NCI-H526 treated with DMSO at 0.1 percent for 48 hours (cell line): Measurements from ENCODE around the gene TMEM80.
"Not testable (repeated sequence)": the region's sequence is repeated elsewhere in the genome, so short reads cannot be mapped to it uniquely, and the experiment has no call there.

Source experiments
- DNase-seq: peaks from one replicate; lab custom pipeline; 2025; lab: John Stamatoyannopoulos, UW

Gene TMEM80

DNA sequence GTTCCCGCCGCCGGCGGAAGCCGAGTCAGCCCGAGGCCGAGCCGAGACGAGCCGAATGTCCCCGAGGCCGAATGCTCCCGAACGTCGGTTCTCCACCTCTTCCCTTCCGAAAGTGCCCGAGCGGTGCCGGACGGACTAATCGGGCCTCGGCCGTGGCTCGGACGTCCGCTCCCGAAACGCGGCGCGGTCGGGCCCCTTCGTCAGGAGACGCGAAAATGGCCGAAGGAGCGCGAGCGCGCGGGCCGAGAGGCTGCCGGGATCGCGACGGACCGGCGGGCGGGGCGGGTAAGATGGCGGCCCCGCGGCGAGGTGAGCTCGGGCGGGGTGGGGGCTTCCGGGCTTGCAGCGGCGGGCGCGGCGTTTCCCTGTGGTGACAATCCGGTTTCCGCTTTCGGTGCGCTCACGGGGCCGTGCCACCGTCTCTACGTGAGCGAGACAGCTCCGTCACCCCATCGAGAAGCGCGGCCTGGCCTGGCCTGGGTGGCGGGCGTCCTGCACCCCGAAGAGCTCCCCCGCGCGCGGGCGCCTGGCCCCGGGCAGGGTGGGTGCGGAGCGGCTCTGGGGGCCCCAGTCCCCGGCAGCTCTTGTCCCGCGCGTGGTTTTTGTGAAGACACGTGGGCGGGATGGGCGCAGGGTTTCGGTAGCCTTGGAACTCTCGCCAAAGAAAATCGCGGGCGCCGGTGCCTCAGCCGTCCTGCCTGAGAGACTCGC, at the start of gene TMEM80:
TSS of gene TMEM80 (plus strand) at position 279 of the 711 bp plus-strand sequence. CDS start at position 291, 12 bp downstream.
- peak; percentile 98 for DNase-seq

DNA sequence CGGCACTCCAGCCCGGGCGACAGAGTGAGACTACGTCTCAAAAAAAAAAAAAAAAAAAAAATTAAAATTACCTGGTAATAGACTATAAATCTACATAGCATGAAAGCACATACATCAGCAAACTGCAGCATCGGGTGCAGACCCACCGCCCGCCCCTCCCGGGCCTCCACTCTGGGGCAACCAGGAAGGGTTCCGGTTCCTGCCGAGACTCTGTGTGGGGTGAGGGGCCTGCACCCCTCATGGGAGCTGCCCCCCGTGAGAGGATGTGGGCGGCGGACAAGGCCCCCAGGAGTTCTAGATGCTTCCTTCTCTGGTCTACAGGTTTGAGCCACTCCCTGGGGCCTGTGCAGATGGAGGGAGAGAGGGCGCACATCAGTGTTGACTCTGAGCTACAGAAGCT, 49.4 kb upstream of the TMEM80 start:
- no peak for DNase-seq

DNA sequence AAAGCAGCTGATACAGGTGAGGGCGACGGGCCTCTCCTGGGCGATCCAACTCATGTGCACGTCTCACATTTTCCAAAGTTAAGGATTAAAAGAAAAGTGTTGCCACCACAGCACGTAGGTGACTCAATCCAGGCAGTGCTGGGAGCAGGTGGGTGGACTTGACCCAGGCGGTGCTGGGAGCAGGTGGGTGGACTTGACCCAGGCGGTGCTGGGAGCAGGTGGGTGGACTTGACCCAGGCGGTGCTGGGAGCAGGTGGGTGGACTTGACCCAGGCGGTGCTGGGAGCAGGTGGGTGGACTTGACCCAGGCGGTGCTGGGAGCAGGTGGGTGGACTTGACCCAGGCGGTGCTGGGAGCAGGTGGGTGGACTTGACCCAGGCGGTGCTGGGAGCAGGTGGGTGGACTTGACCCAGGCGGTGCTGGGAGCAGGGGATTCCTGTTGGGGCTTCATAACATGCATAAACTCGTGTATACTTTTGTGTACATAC, 47.9 kb upstream of the TMEM80 start:
- DNase-seq: not testable (repeated sequence)

DNA sequence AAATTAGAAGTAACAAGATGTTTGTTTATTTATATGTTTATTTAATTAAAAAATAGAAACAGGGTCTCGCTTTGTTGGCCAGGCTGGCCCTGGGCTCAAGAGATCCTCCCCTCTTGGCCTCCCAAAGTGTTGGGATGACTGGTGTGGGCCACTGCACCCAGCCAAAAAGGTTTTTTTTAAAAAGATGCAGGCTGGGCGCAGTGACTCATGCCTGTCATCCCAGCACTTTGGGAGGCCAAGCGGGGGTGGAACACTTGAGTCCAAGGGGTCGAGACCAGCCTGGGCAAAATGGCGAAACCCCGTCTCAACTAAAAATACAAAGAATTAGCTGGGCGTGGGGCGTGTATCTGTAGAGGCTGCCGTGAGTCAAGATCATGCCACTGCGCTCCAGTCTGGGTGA, 45.1 kb upstream of the TMEM80 start:
- DNase-seq: no peak

DNA sequence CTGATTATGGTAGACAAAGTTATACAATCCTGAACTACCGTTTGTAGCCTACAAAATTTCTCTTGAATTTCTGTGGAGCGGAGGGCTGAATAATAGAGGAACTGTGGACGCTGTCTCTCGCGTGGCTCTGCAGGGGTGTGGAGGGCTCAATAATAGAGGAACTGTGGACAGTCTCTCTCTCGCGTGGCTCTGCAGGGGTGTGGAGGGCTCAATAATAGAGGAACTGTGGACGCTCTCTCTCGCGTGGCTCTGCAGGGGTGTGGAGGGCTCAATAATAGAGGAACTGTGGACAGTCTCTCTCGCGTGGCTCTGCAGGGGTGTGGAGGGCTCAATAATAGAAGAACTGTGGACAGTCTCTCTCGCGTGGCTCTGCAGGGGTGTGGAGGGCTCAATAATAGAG, 42.5 kb upstream of the TMEM80 start:
- not testable (repeated sequence) for DNase-seq

DNA sequence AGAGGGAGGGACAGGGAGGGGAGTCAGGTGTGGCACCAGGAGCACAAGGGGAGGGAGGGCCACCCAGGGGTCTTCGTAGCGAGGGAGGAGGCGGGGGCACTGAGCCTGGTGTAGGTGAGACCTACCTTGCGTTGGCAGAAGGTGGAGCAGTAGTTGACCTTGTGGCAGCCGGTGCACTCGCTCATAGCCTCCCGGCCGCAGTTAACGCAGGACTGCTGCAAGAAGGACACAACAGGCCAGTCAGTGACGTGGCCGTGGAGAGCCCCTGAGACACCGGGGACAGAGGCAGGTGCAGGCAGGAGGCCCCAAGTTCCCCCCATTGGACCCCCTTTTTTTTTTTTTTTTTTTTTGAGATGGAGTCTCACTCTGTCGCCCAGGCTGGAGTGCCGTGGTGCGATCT, 41.8 kb upstream of the TMEM80 start:
- DNase-seq: no peak

DNA sequence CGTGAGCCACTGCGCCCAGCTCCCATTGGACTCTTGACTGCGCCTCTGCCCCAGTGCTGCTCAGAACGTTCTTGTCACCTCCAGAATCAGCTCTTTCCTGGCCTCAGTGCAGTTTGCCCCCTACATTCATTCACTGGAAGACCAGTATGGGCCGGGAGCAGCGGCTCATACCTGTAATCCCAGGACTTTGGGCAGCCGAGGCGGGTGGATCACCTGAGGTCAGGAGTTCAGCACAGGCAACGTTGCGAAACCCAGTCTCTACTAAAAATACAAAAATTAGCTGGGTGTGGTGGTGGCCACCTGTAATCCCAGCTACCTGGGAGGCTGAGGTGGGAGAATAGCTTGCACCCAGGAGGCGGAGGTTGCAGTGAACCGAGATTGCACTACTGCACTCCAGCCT, 41.2 kb upstream of the TMEM80 start:
- DNase-seq: not testable (repeated sequence)

DNA sequence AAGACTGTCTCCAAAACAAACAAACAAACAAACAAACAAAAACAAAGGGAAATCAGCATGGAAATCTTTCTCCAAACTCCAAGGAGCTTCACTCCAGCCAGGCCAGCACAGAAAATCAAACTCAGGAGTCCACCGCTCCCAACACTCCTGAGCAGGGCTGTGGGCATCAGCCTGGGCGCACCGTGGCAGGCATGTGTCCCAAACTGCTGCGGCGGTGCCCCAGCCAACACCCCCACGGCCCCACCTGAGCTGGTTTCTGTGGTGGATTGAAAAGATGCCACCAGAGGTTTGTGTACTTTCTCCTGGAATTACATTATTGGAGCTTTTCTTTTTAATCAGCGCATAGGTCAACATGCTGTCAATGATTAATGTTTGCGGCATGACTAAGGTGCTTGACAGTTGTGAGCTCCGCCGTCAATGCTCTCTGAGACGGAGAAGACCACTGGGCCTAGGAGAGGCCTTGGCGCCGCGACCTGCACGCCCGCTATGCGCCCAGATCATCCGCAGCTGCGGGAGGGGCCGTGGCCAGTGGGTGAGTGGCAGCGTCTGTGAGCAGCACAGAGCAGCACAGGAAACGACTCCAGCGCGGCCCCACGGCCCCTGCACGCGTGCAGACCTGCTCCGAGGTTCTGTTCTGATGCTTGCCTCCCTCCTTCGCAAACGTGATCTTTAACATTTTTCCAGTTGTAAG, 40.4 kb upstream of the TMEM80 start:
- DNase-seq: no peak

DNA sequence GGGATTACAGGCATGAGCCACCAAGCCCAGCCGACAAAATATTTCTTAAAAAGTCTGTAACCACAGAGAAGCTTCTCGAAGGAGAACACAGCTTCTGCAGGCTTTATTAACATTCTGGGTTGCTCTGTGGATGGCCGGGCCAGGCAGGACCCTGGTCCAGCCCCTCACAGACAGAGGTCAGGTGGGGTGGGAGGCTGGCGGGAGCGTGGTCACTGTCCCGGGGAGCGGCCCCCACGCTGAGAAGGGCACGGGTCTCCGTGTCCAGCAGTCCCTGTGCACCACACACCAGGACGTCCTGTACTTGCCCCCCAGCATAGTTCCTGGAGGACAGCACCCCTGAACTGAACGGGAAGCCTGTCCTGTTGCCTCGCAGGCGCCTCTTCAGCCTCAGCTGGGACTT, 39.2 kb upstream of the TMEM80 start:
- no peak for DNase-seq

DNA sequence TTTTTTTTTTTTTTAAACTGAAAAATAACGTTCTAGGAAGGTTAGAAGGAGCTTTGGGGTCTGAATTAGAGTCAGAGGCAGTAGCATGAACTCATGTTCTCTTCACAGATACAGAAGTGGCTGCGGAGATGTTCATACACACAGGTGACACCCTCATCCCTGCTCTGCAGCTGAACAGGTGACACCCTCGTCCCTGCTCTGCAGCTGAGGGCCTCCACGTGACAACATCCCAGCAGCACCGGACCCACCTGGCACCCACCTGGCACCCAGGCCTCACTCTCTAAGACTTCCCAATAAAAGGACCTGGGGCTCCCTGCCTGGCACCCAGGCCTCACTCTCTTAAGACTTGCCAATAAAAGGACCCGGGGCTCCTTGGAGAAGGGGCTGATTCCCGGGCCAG, 38.8 kb upstream of the TMEM80 start:
- no peak for DNase-seq

DNA sequence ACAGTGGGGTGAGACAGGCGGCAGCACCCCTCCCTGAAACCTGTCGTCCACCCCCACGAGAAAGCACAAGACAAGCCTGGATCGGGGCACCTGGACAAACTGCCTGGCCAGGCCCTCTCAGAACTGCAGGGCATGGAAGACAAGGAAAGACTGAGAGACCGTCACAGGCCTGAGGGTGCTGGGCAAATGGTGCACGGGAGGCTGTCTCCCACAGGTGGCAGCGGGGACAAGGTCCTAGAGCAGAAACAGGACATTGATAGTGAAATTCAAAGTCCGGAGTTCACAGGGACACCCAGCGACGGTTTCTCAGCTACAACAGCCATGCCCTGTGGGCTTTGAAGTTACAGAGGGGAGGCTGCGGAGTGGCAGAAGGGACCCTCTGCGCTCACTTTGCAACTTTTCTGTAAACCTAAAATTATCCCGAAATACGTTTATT, 37.9 kb upstream of the TMEM80 start:
- no peak for DNase-seq

DNA sequence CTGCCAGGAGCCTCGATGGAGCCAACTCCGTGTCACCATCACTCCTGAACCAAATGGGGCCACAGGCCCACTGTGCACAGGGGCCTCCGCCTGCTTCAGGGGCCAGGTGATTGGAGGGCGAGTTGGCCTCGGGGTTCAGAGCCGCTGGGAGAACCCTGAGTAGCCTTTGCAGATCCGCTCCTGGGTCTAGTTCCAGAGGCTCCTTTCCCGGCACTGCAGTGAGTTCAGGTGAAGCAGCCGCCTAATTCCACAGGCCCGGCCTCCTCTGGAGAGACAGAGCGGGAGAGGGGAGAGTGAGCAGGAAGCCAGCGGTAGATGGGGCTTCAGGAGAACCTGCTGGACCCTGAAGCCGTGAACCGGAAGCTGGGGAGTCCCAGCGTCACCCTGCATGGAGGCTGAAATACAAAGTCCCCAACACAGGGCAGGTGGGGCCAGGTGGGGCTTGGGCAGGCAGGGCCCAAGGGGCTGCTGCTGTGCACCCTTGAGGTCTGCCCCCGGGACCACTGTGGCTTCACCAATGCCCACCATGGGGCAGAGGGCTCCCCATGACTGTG, 36.0 kb upstream of the TMEM80 start:
- DNase-seq: no peak

DNA sequence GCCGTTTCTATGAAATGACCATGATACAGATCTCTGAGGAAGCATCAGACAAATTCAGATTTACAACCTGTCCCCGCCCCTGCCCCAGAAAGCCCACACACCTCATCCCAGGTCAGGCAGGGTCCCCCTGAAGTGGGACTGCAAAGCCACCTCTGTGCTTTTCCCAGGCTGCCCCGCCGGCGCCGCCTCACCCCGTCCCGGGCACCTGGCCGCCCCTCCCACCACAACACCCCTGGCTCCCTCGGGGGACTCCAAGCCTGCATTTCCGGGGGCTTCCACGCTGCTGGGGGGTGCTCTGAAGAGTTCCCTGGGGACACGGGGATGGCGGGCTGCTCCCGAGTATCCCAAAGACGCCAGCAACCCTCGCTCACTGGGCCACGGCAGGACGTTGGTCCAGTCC, 35.3 kb upstream of the TMEM80 start:
- DNase-seq: no peak

DNA sequence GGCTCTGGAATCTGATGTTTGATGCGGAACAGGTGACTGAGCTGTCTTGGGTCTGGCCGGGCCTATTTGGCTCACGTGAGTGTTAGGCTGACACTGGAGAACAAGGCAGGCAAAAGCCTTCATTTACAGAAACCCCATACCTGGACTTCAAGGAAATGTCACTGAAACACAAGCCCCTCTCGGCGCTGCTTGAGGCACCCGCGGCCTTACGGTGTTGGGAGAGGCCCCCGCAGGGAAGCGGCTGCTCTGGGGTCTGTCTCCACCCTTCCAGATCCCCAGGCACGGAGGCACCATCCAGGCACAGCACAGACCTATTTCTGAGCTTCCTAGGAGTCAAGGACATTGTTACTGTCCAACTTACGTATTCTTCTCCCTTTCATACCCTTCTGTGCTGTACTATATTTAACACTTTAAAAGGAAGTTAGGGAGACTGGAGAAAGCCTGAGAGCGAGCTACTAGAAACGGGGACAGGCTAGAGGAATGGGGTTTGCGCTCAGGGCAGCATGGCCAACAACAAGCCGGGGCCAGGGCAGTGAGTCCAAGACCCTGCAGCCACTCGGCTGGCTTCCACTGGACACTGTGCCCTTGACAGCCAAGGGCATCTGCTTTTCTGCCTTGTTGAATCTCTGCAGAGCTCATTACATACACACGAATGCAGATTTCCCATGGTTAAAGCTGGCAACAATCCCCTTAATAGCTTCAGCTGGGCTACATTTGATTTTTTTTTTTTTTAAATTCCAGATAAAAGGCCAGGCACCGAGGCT, 34.8 kb upstream of the TMEM80 start:
- DNase-seq: no peak

DNA sequence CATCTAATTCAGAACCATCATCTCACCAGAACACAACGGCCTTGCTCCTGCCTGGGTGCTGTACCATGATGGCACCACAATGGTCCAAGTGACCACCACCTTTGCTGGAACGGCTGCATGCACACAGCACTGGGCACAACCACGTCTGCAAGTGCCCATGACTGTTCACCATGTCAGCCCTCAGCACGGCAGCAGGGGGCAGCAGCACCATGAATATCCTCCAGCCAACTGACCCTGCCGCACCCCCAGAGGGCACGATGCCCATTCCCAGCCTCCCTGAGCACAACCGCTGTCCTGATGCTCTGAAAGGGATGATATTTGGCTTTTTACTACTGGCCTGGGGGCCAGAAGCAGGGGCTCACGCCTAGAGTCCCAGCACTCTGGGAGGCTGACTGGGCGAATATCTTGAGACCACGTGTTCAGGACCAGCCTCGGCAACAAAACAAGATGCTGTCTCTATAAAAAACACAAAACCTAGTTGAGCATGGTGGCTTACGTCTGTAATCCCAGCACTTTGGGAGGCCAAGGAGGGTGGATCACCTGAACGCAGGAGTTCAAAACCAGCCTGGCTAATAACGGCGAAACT, 32.8 kb upstream of the TMEM80 start:
- DNase-seq: no peak

DNA sequence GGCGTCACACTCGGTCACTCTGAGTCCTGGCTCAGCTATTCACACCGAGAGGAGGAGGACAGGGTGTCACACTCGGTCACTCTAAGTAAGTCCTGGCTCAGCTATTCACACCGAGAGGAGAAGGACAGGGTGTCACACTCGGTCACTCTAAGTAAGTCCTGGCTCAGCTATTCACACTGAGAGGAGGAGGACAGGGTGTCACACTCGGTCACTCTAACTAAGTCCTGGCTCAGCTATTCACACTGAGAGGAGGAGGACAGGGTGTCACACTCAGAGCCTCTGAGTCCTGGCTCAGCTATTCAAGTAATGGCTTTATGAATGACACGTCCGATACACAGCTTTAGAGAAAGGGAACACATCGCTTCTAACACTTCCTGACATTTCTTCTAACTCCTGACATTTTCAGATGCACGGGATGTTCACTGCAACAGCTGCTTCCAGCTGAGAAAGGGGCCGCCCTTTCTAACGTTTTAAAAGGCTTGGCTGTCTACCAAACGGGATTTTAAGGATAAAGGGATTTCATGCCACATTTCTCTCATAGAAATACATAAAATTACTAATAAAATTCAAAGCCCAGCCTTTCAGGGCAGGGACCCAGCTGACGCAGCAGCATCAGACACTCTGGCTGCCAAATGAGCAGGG, 30.4 kb upstream of the TMEM80 start:
- DNase-seq: no peak

DNA sequence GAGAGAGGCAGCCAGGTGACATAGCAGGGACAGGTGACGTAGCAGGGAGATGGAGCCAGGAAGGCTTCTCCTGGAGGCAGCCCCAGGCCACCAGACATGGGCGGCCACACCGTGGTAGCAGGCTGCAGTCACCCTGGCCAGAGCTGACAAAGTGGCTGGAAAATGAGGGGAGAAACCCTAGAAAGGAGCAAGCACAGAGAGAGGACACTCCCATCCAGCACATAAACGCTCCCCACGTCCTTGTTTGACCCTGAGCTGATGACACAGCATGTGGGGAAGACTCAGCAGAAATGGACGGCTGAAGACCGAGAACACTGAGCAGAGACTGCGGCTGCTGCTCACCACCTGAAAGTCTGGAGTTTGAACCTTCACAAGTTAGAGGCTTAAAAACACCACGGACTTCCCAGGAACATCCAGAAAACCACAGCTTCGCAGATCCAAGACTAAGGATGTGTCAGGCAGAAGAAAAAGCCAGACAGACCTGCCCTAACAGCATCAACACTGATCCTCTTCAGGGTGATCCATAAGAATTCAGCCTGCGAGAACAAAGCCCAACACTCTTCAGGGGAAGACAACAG, 29.8 kb upstream of the TMEM80 start:
- DNase-seq: no peak

DNA sequence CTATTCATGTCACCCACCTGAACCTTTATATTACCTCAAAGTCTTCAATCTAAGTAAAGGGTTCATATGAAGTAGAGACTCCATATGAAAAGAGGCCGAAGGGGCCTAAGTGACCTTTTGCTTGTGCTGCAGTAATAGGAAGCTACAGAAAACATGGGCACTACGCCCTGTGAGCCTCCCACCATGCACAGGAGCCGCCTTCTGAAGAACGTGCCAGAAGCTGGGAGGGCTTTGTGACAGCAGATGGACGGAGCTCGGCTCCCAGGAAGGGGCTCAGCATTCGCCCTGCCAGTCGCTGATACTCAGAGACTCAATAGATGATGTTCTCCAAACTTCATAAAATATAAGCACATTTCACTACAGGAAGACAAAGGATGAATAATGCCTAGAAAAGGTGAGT, 21.8 kb upstream of the TMEM80 start:
- no peak for DNase-seq

DNA sequence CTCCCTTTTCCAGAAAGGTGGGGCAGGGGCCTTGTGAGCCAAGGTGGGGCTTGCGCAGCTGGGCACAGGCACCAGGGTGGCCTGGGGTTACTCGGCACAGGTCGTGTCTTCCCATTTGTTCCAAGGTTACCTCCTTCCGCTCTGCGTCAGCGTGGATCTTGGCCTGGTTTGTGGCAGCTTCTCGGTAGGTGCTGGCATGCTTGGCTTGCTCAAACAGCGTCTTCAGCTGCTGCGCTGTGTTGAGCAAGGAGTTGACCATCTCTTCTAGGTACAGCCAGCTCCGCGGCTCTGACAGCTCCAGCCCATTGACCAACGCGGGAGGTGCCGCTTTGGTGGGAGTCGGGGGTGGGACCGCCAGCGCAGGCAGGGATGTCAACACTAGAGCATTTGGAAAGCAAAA, 21.2 kb upstream of the TMEM80 start:
- no peak for DNase-seq

DNA sequence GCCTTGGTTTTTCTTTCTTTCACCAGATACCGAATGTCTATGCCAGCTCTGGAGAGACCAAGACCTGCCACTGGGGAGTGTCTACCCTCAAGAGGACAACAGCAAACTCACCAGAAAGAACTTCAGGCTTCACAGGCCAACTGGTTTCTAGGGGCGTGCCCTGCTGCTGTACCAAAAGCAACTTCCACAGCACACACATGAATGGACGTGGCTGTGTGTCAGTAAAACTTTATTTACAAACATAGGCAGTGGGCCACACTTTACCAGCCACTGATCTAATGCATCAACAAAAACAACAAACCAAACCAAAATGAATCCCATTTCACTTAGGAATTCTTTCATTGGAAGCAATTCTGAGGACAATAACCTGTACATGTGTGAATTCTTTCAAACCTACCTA, 17.3 kb upstream of the TMEM80 start:
- DNase-seq: no peak
